Erythroblast (primary cell): ENCODE results near the gene AIG1.

Source experiments
- GATA1 ChIP-seq: IDR thresholded peaks from 2 replicates; pipeline ENCODE4 v1.6.1; 2011; ENCODE audit warnings: low read depth, mild to moderate bottlenecking, control low read depth, low read length, moderate library complexity
- POLR2A ChIP-seq: IDR thresholded peaks from 2 replicates; pipeline ENCODE4 v1.6.1; 2011; ENCODE audit warnings: mild to moderate bottlenecking, low read length

GRCh38 chr6:143279385-143279784, 218.7 kb downstream of the AIG1 start:
- TF ChIP-seq POLR2A (no peak), GATA1 (no peak)
